Measurements from ENCODE around the gene THOC1.
"Not testable (repeated sequence)": the region's sequence is repeated elsewhere in the genome, so short reads cannot be mapped to it uniquely, and the experiment has no call there.

THOC1 gene

GRCh38 chr18:312415-312814 lies 44.6 kb upstream of the THOC1 start:
- Histone ChIP-seq H2BK120ac (ENCODE audit: low read depth, low read length) (no peak overlapping the region), H2AK5ac (ENCODE audit: low read length, severe bottlenecking) (no peak overlapping the region), H3K27me3 (ENCODE audit: control insufficient read depth in 1 of 2, insufficient read depth in 1 of 2, low read length in 2 of 2) (peaks cover 1 to 5% of the 10 kb centered on the region in 2 experiments), H3K27ac (ENCODE audit: low read length, poor library complexity, severe bottlenecking) (no peak overlapping the region), H3K4me1 (ENCODE audit: control insufficient read depth, insufficient read depth, low read depth, low read length) (no peaks in the 10 kb centered on the region), H2BK12ac (ENCODE audit: low read length in 2 of 2) (no peak overlapping the region), H2BK5ac (ENCODE audit: low read depth, low read length, poor library complexity, severe bottlenecking) (no peak overlapping the region), H4K91ac (ENCODE audit: low read length) (no peak overlapping the region), H3K9ac (ENCODE audit: low read length) (no peak overlapping the region), H3K9me3 (ENCODE audit: control insufficient read depth, low read length) (no peaks in the 10 kb centered on the region), H3K14ac (ENCODE audit: low read length in 2 of 2) (no peak overlapping the region), H3K4ac (ENCODE audit: low read depth in 1 of 2, low read length in 2 of 2) (no peak overlapping the region), H3K36me3 (ENCODE audit: control insufficient read depth in 1 of 2, insufficient read depth in 2 of 2, low read depth in 1 of 2, low read length in 2 of 2) (no peaks in the 10 kb centered on the region), H3K18ac (ENCODE audit: low read depth in 1 of 2, low read length in 2 of 2) (no peak overlapping the region), H3K23ac (ENCODE audit: low read length in 2 of 2) (no peak overlapping the region), H3K4me3 (ENCODE audit: insufficient read depth in 1 of 2, low read depth in 1 of 2, low read length in 2 of 2) (no peak overlapping the region), H3K79me1 (replicated peaks; ENCODE audit: low read length, poor library complexity, severe bottlenecking) (no peaks in the 10 kb centered on the region), H3K4me2 (ENCODE audit: low read length, poor library complexity, severe bottlenecking) (no peak overlapping the region), H2BK15ac (ENCODE audit: low read depth, poor library complexity, severe bottlenecking) (no peak overlapping the region), H2AFZ (ENCODE audit: low read depth, low read length) (no peak overlapping the region), H4K8ac (ENCODE audit: low read length) (no peak overlapping the region)
- 98% methylated on average over 3 of the region's 4 CpGs for WGBS
- no peak for DNase-seq

GRCh38 chr18:310042-310441 lies 42.2 kb upstream of the THOC1 start:
- no peak overlapping the region for H3K4me3 ChIP-seq (ENCODE audit: insufficient read depth in 1 of 2, low read depth in 1 of 2, low read length in 2 of 2)
- H2AK5ac ChIP-seq (ENCODE audit: low read length, severe bottlenecking) = no peak overlapping the region
- H3K9ac ChIP-seq (ENCODE audit: low read length) = no peak overlapping the region
- no peak overlapping the region for H4K91ac ChIP-seq (ENCODE audit: low read length)
- no peak overlapping the region for H2BK12ac ChIP-seq (ENCODE audit: low read length in 2 of 2)
- no peaks in the 10 kb centered on the region for H3K9me3 ChIP-seq (ENCODE audit: control insufficient read depth, low read length)
- H3K27ac ChIP-seq (ENCODE audit: low read length, poor library complexity, severe bottlenecking) = no peak overlapping the region
- no peak overlapping the region for H3K14ac ChIP-seq (ENCODE audit: low read length in 2 of 2)
- no peak overlapping the region for H2BK15ac ChIP-seq (ENCODE audit: low read depth, poor library complexity, severe bottlenecking)
- H3K27me3 ChIP-seq (ENCODE audit: control insufficient read depth in 1 of 2, insufficient read depth in 1 of 2, low read length in 2 of 2) = peaks cover 9 to 15% of the 10 kb centered on the region in 2 experiments
- no peak overlapping the region for H3K4ac ChIP-seq (ENCODE audit: low read depth in 1 of 2, low read length in 2 of 2)
- H4K8ac ChIP-seq (ENCODE audit: low read length) = no peak overlapping the region
- H3K4me1 ChIP-seq (ENCODE audit: control insufficient read depth, insufficient read depth, low read depth, low read length) = no peaks in the 10 kb centered on the region
- no peak overlapping the region for H2BK120ac ChIP-seq (ENCODE audit: low read depth, low read length)
- no peak overlapping the region for H3K18ac ChIP-seq (ENCODE audit: low read depth in 1 of 2, low read length in 2 of 2)
- no peak overlapping the region for H2AFZ ChIP-seq (ENCODE audit: low read depth, low read length)
- no peaks in the 10 kb centered on the region for H3K79me1 ChIP-seq (replicated peaks; ENCODE audit: low read length, poor library complexity, severe bottlenecking)
- H2BK5ac ChIP-seq (ENCODE audit: low read depth, low read length, poor library complexity, severe bottlenecking) = no peak overlapping the region
- no peak overlapping the region for H3K4me2 ChIP-seq (ENCODE audit: low read length, poor library complexity, severe bottlenecking)
- no peak for DNase-seq
- no peaks in the 10 kb centered on the region for H3K36me3 ChIP-seq (ENCODE audit: control insufficient read depth in 1 of 2, insufficient read depth in 2 of 2, low read depth in 1 of 2, low read length in 2 of 2)
- no peak overlapping the region for H3K23ac ChIP-seq (ENCODE audit: low read length in 2 of 2)

DNA sequence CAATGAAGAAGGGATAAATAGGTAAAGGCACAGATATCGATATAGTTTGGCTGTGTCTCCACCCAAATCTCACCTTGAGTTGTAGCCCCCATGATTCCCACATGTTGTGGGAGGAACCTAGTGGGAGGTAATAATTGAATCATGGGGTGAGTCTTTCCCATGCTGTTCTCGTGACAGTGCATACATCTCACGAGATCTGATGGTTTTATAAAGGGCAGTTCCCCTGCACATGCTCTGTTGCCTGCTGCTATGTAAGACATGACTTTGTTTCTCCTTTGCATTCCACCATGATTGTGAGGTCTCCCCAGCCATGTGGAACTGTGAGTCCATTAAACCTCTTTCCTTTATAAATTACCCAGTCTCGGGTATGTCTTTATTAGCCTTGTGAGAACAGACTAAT lies 40.2 kb upstream of the THOC1 start:
- not testable (repeated sequence) for H2BK5ac ChIP-seq (ENCODE audit: low read depth, low read length, poor library complexity, severe bottlenecking); H4K8ac ChIP-seq (ENCODE audit: low read length); H3K9ac ChIP-seq (ENCODE audit: low read length); H2BK120ac ChIP-seq (ENCODE audit: low read depth, low read length); H3K4me2 ChIP-seq (ENCODE audit: low read length, poor library complexity, severe bottlenecking); H3K4ac ChIP-seq (ENCODE audit: low read depth in 1 of 2, low read length in 2 of 2); H3K23ac ChIP-seq (ENCODE audit: low read length in 2 of 2); H3K18ac ChIP-seq (ENCODE audit: low read depth in 1 of 2, low read length in 2 of 2); H2BK12ac ChIP-seq (ENCODE audit: low read length in 2 of 2); H3K4me3 ChIP-seq (ENCODE audit: insufficient read depth in 1 of 2, low read depth in 1 of 2, low read length in 2 of 2); H2AFZ ChIP-seq (ENCODE audit: low read depth, low read length); H3K79me1 ChIP-seq (replicated peaks; ENCODE audit: low read length, poor library complexity, severe bottlenecking); H3K14ac ChIP-seq (ENCODE audit: low read length in 2 of 2); DNase-seq; H2BK15ac ChIP-seq (ENCODE audit: low read depth, poor library complexity, severe bottlenecking); H3K27ac ChIP-seq (ENCODE audit: low read length, poor library complexity, severe bottlenecking); H3K4me1 ChIP-seq (ENCODE audit: control insufficient read depth, insufficient read depth, low read depth, low read length); H2AK5ac ChIP-seq (ENCODE audit: low read length, severe bottlenecking); H4K91ac ChIP-seq (ENCODE audit: low read length); H3K9me3 ChIP-seq (ENCODE audit: control insufficient read depth, low read length); H3K36me3 ChIP-seq (ENCODE audit: control insufficient read depth in 1 of 2, insufficient read depth in 2 of 2, low read depth in 1 of 2, low read length in 2 of 2)
- 96% methylated on average over 4 of the region's 4 CpGs for WGBS
- peaks cover 9 to 15% of the 10 kb centered on the region in 2 experiments for H3K27me3 ChIP-seq (ENCODE audit: control insufficient read depth in 1 of 2, insufficient read depth in 1 of 2, low read length in 2 of 2)

- H3K9ac ChIP-seq (ENCODE audit: low read length) = no peak overlapping the region
- H3K27me3 ChIP-seq (ENCODE audit: control insufficient read depth in 1 of 2, insufficient read depth in 1 of 2, low read length in 2 of 2) = peaks cover 9 to 15% of the 10 kb centered on the region in 2 experiments
- H3K27ac ChIP-seq (ENCODE audit: low read length, poor library complexity, severe bottlenecking) = no peak overlapping the region
- no peak overlapping the region for H2BK5ac ChIP-seq (ENCODE audit: low read depth, low read length, poor library complexity, severe bottlenecking)
- H3K36me3 ChIP-seq (ENCODE audit: control insufficient read depth in 1 of 2, insufficient read depth in 2 of 2, low read depth in 1 of 2, low read length in 2 of 2) = no peaks in the 10 kb centered on the region
- H3K4me2 ChIP-seq (ENCODE audit: low read length, poor library complexity, severe bottlenecking) = no peak overlapping the region
- H2AFZ ChIP-seq (ENCODE audit: low read depth, low read length) = no peak overlapping the region
- H2AK5ac ChIP-seq (ENCODE audit: low read length, severe bottlenecking) = no peak overlapping the region
- peaks cover 1% of the 10 kb centered on the region for H3K4me1 ChIP-seq (ENCODE audit: control insufficient read depth, insufficient read depth, low read depth, low read length)
- H3K4ac ChIP-seq (ENCODE audit: low read depth in 1 of 2, low read length in 2 of 2) = no peak overlapping the region
- no peak overlapping the region for H3K4me3 ChIP-seq (ENCODE audit: insufficient read depth in 1 of 2, low read depth in 1 of 2, low read length in 2 of 2)
- 83% methylated on average over 7 of the region's 7 CpGs for WGBS
- H2BK12ac ChIP-seq (ENCODE audit: low read length in 2 of 2) = no peak overlapping the region
- H2BK15ac ChIP-seq (ENCODE audit: low read depth, poor library complexity, severe bottlenecking) = no peak overlapping the region
- H3K79me1 ChIP-seq (replicated peaks; ENCODE audit: low read length, poor library complexity, severe bottlenecking) = no peaks in the 10 kb centered on the region
- no peak overlapping the region for H3K14ac ChIP-seq (ENCODE audit: low read length in 2 of 2)
- no peak overlapping the region for H4K8ac ChIP-seq (ENCODE audit: low read length)
- no peak overlapping the region for H3K18ac ChIP-seq (ENCODE audit: low read depth in 1 of 2, low read length in 2 of 2)
- no peak overlapping the region for H2BK120ac ChIP-seq (ENCODE audit: low read depth, low read length)
- H3K9me3 ChIP-seq (ENCODE audit: control insufficient read depth, low read length) = no peaks in the 10 kb centered on the region
- no peak overlapping the region for H4K91ac ChIP-seq (ENCODE audit: low read length)
- DNase-seq = no peak
- H3K23ac ChIP-seq (ENCODE audit: low read length in 2 of 2) = no peak overlapping the region
These were observed 38.9 kb upstream of the THOC1 start for GRCh38 chr18:306608-307255.
